H9 (cell line): ENCODE data around the gene NPTX1. TPM values are rescaled to one million over a fixed set of nuclear protein-coding genes. Genes with fewer than 3 reads are reported as not detected.

Source experiments
- DNase-seq: peaks from one replicate; pipeline ENCODE4 v3.0.0-alpha.2; 2017
- H2AFZ ChIP-seq: one replicate; pipeline ENCODE4 v1.6.1; 2013; ENCODE audit warnings: mild to moderate bottlenecking, low read length, control low read depth, moderate library complexity
- H2AK5ac ChIP-seq: 2 replicates; pipeline ENCODE4 v1.6.1; 2013; ENCODE audit warnings: low read length, control low read depth, mixed read lengths; ENCODE audit not compliant: insufficient read length
- H2BK120ac ChIP-seq: one replicate; pipeline ENCODE4 v1.6.1; 2013; ENCODE audit warnings: low read depth, mild to moderate bottlenecking, low read length, control low read depth, inconsistent platforms; ENCODE audit not compliant: poor library complexity, severe bottlenecking
- H2BK12ac ChIP-seq: 2 replicates; pipeline ENCODE4 v1.6.1; 2013; ENCODE audit warnings: low read length, control low read depth, mixed read lengths, low read depth; ENCODE audit not compliant: insufficient read length
- H2BK15ac ChIP-seq: 2 replicates; pipeline ENCODE4 v1.6.1; 2013; ENCODE audit warnings: low read depth, low read length, control low read depth
- H2BK20ac ChIP-seq: one replicate; pipeline ENCODE4 v1.6.1; 2013; ENCODE audit warnings: low read depth, mild to moderate bottlenecking, low read length, control low read depth, inconsistent platforms; ENCODE audit not compliant: poor library complexity, severe bottlenecking
- H2BK5ac ChIP-seq: 2 replicates; pipeline ENCODE4 v1.6.1; 2013; ENCODE audit warnings: low read length, control low read depth, mixed read lengths; ENCODE audit not compliant: insufficient read length
- H3K14ac ChIP-seq: 2 replicates; pipeline ENCODE4 v1.6.1; 2013; ENCODE audit warnings: low read length, control low read depth; ENCODE audit not compliant: insufficient read depth
- H3K18ac ChIP-seq: 2 replicates; pipeline ENCODE4 v1.6.1; 2013; ENCODE audit warnings: low read depth, mild to moderate bottlenecking, mixed read lengths, low read length, control low read depth; ENCODE audit not compliant: insufficient read length
- H3K23ac ChIP-seq: 2 replicates; pipeline ENCODE4 v1.6.1; 2013; ENCODE audit warnings: low read length, control low read depth, mixed read lengths, low read depth; ENCODE audit not compliant: insufficient read length
- H3K23me2 ChIP-seq: 2 replicates; pipeline ENCODE4 v1.6.1; 2013; ENCODE audit warnings: low read depth, mild to moderate bottlenecking, mixed read lengths, low read length, control low read depth; ENCODE audit not compliant: insufficient read length, poor library complexity, severe bottlenecking
- H3K27ac ChIP-seq: 2 replicates; pipeline ENCODE4 v1.5.1; 2013; ENCODE audit warnings: low read length, control low read depth, mixed read lengths, low read depth; ENCODE audit not compliant: insufficient read length
- H3K27me3 ChIP-seq: 2 replicates; pipeline ENCODE4 v1.6.1; 2013; ENCODE audit warnings: low read length, control low read depth, inconsistent platforms; ENCODE audit not compliant: insufficient read depth
- H3K4ac ChIP-seq: 2 replicates; pipeline ENCODE4 v1.6.1; 2013; ENCODE audit warnings: low read depth, mild to moderate bottlenecking, control low read depth, inconsistent platforms, low read length, moderate library complexity
- H3K4me1 ChIP-seq: 2 replicates; pipeline ENCODE4 v1.6.1; 2013; ENCODE audit warnings: low read length, control low read depth, inconsistent platforms; ENCODE audit not compliant: insufficient read depth
- H3K4me2 ChIP-seq: 2 replicates; pipeline ENCODE4 v1.6.1; 2013; ENCODE audit warnings: low read length, control low read depth, mixed read lengths; ENCODE audit not compliant: insufficient read length, insufficient read depth
- H3K56ac ChIP-seq: 2 replicates; pipeline ENCODE4 v1.6.1; 2013; ENCODE audit warnings: low read depth, mild to moderate bottlenecking, mixed read lengths, low read length, control low read depth; ENCODE audit not compliant: insufficient read length
- H3K79me1 ChIP-seq: 2 replicates; pipeline ENCODE4 v1.6.1; 2013; ENCODE audit warnings: low read depth, mild to moderate bottlenecking, moderate library complexity, low read length, control low read depth, inconsistent platforms; ENCODE audit not compliant: insufficient read depth, poor library complexity, severe bottlenecking
- H3K79me2 ChIP-seq: 2 replicates; pipeline ENCODE4 v1.6.1; 2013; ENCODE audit warnings: low read length, control low read depth, inconsistent platforms; ENCODE audit not compliant: insufficient read depth
- H3K9ac ChIP-seq: 2 replicates; pipeline ENCODE4 v1.6.1; 2013; ENCODE audit warnings: low read length, control low read depth, mixed read lengths; ENCODE audit not compliant: insufficient read length; ENCODE audit errors: extremely low read depth
- H3K9me3 ChIP-seq: one replicate; pipeline ENCODE4 v1.6.1; 2013; ENCODE audit warnings: low read depth, low read length, inconsistent platforms; ENCODE audit not compliant: control insufficient read depth
- H3T11ph ChIP-seq: one replicate; pipeline ENCODE4 v1.6.1; 2013; ENCODE audit warnings: mild to moderate bottlenecking, low read length, control low read depth, inconsistent platforms
- H4K20me1 ChIP-seq: one replicate; pipeline ENCODE4 v1.6.1; 2013; ENCODE audit not compliant: control insufficient read depth, insufficient read length, insufficient read depth
- H4K5ac ChIP-seq: 2 replicates; pipeline ENCODE4 v1.6.1; 2013; ENCODE audit warnings: low read depth, mild to moderate bottlenecking, mixed read lengths, low read length, control low read depth; ENCODE audit not compliant: insufficient read length
- H4K8ac ChIP-seq: replicated peaks from 2 replicates; pipeline ENCODE4 v1.6.1; 2013; ENCODE audit warnings: low read length, control low read depth, mixed read lengths, low read depth; ENCODE audit not compliant: insufficient read length
- H4K91ac ChIP-seq: 2 replicates; pipeline ENCODE4 v1.6.1; 2013; ENCODE audit warnings: low read depth, mild to moderate bottlenecking, moderate library complexity, mixed read lengths, low read length, control low read depth; ENCODE audit not compliant: insufficient read length
- H3K27ac Mint-ChIP-seq, 3 experiments: 2 replicates in 2 of 3; 3 replicates in 1 of 3; pipeline ENCODE4 v1.8.0; 2020 to 2021; ENCODE audit warnings: mixed read lengths in 3 of 3, mild to moderate bottlenecking in 1 of 3, moderate library complexity in 1 of 3
- H3K27me3 Mint-ChIP-seq: 2 replicates; pipeline ENCODE4 v1.8.0; 2021; ENCODE audit warnings: low read depth, mild to moderate bottlenecking, moderate library complexity, mixed read lengths
- H3K36me3 Mint-ChIP-seq, 3 experiments: 2 replicates in 2 of 3; 3 replicates in 1 of 3; pipeline ENCODE4 v1.8.0; 2020 to 2021; ENCODE audit warnings: low read depth in 3 of 3, mixed read lengths in 3 of 3; ENCODE audit not compliant: insufficient read depth in 1 of 3
- H3K4me1 Mint-ChIP-seq, 2 experiments: 2 replicates each; pipeline ENCODE4 v1.8.0; 2020; ENCODE audit warnings: mixed read lengths in 2 of 2
- H3K4me3 Mint-ChIP-seq, 2 experiments: 2 replicates in 1 of 2; 3 replicates in 1 of 2; pipeline ENCODE4 v1.8.0; 2020 to 2021; ENCODE audit warnings: mild to moderate bottlenecking in 2 of 2, mixed read lengths in 2 of 2, moderate library complexity in 1 of 2
- H3K9me3 Mint-ChIP-seq, 2 experiments: 2 replicates in 1 of 2; 3 replicates in 1 of 2; pipeline ENCODE4 v1.8.0; 2020; ENCODE audit warnings: mild to moderate bottlenecking in 2 of 2, mixed read lengths in 2 of 2, moderate library complexity in 1 of 2
- WGBS: extraction: QIAGEN DNeasy Blood & Tissue Kit; methylation state at CpG from one replicate; pipeline ENCODE4 v1.1.7; 2013; ENCODE audit warnings: missing lambda C conversion rate, low lambda C conversion rate, mixed read lengths; ENCODE audit not compliant: insufficient read length; ENCODE audit errors: extremely low coverage; 5-methylcytosine and 5-hydroxymethylcytosine counted together
- total RNA-seq: library from RNA; stranded (reverse); gene quantifications from 2 replicates; pipeline ENCODE4 v1.2.1, GENCODE V29; 2021
- TF ChIP-seq, protein P1 (sequence below): fragments of 200-600 bp; sonication (generic); conservative IDR thresholded peaks from 3 replicates; pipeline ENCODE4 v1.8.0; 2021; ENCODE audit warnings: antibody characterized with exemption, mild to moderate bottlenecking

The NPTX1 gene
- total RNA-seq, 1 experiment from 2014 or later, result 20.5 TPM

DNA sequence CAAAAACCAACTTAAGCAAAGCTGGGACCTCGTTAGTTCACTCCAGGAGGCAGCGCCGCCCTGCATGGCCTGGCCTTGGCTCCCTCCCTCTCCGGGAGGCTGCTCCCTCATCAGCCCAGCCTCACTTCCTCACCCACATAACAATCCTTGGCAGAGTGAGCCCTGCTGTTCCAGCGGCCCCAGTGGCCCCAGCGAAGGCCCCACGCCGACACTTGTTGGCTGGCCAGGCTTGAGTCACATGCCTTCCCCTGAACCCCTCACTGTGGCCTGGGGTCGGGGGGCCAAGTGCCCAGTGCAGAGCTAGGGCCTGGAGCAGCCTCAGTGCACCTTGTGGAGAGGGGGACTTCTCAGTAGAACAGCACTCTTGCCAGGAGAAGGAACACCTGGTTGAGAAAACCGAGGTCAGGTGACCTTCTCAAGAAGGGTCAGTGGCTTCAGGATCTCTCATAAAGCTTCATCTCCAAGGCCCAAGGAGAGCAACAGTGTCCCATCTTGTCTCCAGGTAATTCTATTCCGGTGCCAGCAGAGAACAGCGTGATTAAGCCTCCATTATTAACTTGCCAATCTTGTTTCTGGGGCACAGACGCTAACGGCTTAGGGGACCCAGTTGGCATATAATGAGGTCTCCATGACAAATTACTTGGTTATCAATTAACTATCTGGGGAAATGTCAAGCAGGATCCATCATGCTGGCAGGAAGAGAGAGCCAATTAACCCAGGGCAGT is 34.6 kb downstream of the NPTX1 start:
- TF ChIP-seq, protein P1, sequence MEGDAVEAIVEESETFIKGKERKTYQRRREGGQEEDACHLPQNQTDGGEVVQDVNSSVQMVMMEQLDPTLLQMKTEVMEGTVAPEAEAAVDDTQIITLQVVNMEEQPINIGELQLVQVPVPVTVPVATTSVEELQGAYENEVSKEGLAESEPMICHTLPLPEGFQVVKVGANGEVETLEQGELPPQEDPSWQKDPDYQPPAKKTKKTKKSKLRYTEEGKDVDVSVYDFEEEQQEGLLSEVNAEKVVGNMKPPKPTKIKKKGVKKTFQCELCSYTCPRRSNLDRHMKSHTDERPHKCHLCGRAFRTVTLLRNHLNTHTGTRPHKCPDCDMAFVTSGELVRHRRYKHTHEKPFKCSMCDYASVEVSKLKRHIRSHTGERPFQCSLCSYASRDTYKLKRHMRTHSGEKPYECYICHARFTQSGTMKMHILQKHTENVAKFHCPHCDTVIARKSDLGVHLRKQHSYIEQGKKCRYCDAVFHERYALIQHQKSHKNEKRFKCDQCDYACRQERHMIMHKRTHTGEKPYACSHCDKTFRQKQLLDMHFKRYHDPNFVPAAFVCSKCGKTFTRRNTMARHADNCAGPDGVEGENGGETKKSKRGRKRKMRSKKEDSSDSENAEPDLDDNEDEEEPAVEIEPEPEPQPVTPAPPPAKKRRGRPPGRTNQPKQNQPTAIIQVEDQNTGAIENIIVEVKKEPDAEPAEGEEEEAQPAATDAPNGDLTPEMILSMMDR, result no peak
- Histone ChIP-seq H2BK12ac (no peak overlapping the region), H3K79me1 (no peaks in the 10 kb centered on the region), H4K8ac (no peak overlapping the region), H4K20me1 (no peaks in the 10 kb centered on the region), H3K4me1 (no peaks in the 10 kb centered on the region), H3T11ph (no peak overlapping the region), H2BK20ac (no peak overlapping the region), H4K5ac (no peak overlapping the region), H3K27me3 (no peaks in the 10 kb centered on the region), H3K9ac (no peak overlapping the region), H3K27ac (no peak overlapping the region), H3K18ac (no peak overlapping the region), H2BK5ac (no peak overlapping the region), H3K23ac (no peak overlapping the region), H3K79me2 (no peaks in the 10 kb centered on the region), H2AFZ (no peak overlapping the region), H3K4me2 (no peak overlapping the region), H3K56ac (no peak overlapping the region), H3K4ac (no peak overlapping the region), H3K23me2 (no peaks in the 10 kb centered on the region), H3K9me3 (no peaks in the 10 kb centered on the region), H3K14ac (no peak overlapping the region; the same call in 1 of the 2 replicates), H2AK5ac (no peak overlapping the region), H2BK120ac (no peak overlapping the region), H4K91ac (no peak overlapping the region), H2BK15ac (no peak overlapping the region)
- H3K27ac Mint-ChIP-seq, result no peak overlapping the region
- peaks cover 7 to 19% of the 10 kb centered on the region in 2 experiments for H3K4me1 Mint-ChIP-seq
- no peak overlapping the region for H3K4me3 Mint-ChIP-seq
- no CpG with 5 or more reads among the region's 14 CpGs for WGBS
- no peak for DNase-seq
- H3K27me3 Mint-ChIP-seq, result peaks cover 40% of the 10 kb centered on the region
- no peaks in the 10 kb centered on the region for H3K36me3 Mint-ChIP-seq
- H3K9me3 Mint-ChIP-seq, result no peaks in the 10 kb centered on the region
